GM12878 (cell line): Measurements from ENCODE around the gene RNF38.

Experiments used
- HDAC2 ChIP-seq: fragments of 200-600 bp; sonication (generic); IDR thresholded peaks from 2 replicates; pipeline ENCODE4 v1.6.1; 2017
- POLR2A ChIP-seq: IDR thresholded peaks from 2 replicates; pipeline ENCODE4 v1.6.1; 2011; ENCODE audit warnings: low read depth, mild to moderate bottlenecking, low read length
- POLR2AphosphoS5 ChIP-seq: IDR thresholded peaks from 2 replicates; pipeline ENCODE4 v1.6.1; 2011; ENCODE audit warnings: mild to moderate bottlenecking, low read length, inconsistent platforms
- SIN3A ChIP-seq: IDR thresholded peaks from 2 replicates; pipeline ENCODE4 v1.6.1; 2012; ENCODE audit warnings: low read depth, low read length, improper control_type of control experiment
- SMC3 ChIP-seq: IDR thresholded peaks from 2 replicates; pipeline ENCODE4 v1.6.1; 2011; ENCODE audit warnings: low read length, improper control_type of control experiment, borderline replicate concordance
- TAF1 ChIP-seq: IDR thresholded peaks from 2 replicates; pipeline ENCODE4 v1.6.1; 2011; ENCODE audit warnings: mild to moderate bottlenecking, low read depth, low read length, borderline replicate concordance
- YY1 ChIP-seq: IDR thresholded peaks from 2 replicates; pipeline ENCODE4 v1.6.1; 2011; ENCODE audit warnings: low read depth, mild to moderate bottlenecking, low read length
- ZBTB40 ChIP-seq: fragments of 450-650 bp; IDR thresholded peaks from 2 replicates; pipeline ENCODE4 v1.6.1; 2016; ENCODE audit warnings: mild to moderate bottlenecking, moderate library complexity, borderline replicate concordance
- ZNF384 ChIP-seq: IDR thresholded peaks from 2 replicates; pipeline ENCODE4 v1.6.1; 2012; ENCODE audit warnings: low read depth, mild to moderate bottlenecking, low read length, improper control_type of control experiment, borderline replicate concordance

GRCh38 chr9:36437790-36438189, 37.7 kb upstream of the RNF38 start:
- TF ChIP-seq YY1 (no peak), TAF1 (no peak), SIN3A (no peak), ZNF384 (no peak), ZBTB40 (no peak), POLR2A (no peak), POLR2AphosphoS5 (no peak), SMC3 (no peak), HDAC2 (no peak)
